ENCODE results near the gene STK32B. TPM values are rescaled to one million over a fixed set of nuclear protein-coding genes. Genes with fewer than 3 reads are reported as not detected.

The STK32B gene
- total and polyA plus RNA-seq, 2 experiments from 2014 or later: 0.71 to 2.3 TPM

DNA sequence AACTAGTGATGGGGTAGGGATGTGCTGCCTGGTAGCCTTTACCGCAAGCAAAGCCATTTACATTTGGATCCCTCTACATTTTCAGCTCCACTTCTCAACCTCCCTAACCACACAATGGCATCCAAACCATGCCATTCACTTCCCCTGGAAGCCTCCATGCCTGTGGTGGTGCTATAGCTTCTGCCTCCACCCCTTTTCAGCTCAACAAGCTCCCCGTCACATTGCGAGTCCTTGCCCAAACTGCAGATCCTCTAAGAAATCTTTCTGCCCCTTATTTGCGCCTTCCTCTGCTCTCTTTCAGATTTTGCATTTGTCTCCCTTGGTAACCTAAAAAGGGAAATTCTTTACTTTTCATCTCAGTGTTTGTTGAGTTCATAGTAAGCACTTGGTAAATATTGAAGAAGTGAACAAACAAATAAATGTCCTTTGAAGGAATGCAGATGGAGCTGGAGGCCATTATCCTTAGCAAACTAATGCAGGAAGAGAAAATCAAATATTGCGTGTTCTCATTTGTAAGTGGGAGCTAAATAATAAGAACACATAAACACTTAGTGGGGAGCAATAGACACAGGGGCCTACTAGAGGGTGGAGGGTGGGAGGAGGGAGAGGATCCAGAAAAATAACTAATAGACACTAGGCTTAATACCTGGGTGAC is 38.9 kb upstream of the STK32B start (continued):
- TF ChIP-seq, protein P1, sequence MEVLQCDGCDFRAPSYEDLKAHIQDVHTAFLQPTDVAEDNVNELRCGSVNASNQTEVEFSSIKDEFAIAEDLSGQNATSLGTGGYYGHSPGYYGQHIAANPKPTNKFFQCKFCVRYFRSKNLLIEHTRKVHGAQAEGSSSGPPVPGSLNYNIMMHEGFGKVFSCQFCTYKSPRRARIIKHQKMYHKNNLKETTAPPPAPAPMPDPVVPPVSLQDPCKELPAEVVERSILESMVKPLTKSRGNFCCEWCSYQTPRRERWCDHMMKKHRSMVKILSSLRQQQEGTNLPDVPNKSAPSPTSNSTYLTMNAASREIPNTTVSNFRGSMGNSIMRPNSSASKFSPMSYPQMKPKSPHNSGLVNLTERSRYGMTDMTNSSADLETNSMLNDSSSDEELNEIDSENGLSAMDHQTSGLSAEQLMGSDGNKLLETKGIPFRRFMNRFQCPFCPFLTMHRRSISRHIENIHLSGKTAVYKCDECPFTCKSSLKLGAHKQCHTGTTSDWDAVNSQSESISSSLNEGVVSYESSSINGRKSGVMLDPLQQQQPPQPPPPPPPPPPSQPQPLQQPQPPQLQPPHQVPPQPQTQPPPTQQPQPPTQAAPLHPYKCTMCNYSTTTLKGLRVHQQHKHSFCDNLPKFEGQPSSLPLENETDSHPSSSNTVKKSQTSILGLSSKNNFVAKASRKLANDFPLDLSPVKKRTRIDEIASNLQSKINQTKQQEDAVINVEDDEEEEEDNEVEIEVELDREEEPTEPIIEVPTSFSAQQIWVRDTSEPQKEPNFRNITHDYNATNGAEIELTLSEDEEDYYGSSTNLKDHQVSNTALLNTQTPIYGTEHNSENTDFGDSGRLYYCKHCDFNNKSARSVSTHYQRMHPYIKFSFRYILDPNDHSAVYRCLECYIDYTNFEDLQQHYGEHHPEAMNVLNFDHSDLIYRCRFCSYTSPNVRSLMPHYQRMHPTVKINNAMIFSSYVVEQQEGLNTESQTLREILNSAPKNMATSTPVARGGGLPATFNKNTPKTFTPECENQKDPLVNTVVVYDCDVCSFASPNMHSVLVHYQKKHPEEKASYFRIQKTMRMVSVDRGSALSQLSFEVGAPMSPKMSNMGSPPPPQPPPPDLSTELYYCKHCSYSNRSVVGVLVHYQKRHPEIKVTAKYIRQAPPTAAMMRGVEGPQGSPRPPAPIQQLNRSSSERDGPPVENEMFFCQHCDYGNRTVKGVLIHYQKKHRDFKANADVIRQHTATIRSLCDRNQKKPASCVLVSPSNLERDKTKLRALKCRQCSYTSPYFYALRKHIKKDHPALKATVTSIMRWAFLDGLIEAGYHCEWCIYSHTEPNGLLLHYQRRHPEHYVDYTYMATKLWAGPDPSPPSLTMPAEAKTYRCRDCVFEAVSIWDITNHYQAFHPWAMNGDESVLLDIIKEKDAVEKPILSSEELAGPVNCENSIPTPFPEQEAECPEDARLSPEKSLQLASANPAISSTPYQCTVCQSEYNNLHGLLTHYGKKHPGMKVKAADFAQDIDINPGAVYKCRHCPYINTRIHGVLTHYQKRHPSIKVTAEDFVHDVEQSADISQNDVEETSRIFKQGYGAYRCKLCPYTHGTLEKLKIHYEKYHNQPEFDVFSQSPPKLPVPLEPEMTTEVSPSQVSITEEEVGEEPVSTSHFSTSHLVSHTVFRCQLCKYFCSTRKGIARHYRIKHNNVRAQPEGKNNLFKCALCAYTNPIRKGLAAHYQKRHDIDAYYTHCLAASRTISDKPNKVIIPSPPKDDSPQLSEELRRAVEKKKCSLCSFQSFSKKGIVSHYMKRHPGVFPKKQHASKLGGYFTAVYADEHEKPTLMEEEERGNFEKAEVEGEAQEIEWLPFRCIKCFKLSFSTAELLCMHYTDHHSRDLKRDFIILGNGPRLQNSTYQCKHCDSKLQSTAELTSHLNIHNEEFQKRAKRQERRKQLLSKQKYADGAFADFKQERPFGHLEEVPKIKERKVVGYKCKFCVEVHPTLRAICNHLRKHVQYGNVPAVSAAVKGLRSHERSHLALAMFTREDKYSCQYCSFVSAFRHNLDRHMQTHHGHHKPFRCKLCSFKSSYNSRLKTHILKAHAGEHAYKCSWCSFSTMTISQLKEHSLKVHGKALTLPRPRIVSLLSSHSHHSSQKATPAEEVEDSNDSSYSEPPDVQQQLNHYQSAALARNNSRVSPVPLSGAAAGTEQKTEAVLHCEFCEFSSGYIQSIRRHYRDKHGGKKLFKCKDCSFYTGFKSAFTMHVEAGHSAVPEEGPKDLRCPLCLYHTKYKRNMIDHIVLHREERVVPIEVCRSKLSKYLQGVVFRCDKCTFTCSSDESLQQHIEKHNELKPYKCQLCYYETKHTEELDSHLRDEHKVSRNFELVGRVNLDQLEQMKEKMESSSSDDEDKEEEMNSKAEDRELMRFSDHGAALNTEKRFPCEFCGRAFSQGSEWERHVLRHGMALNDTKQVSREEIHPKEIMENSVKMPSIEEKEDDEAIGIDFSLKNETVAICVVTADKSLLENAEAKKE (CRISPR knock-in tag; IDR thresholded peaks at IDR 0.05): no peak
- TF ChIP-seq STAT1 (IDR thresholded peaks at IDR 0.05; ENCODE audit: unreplicated experiment): no peak
- no peak for TF ChIP-seq ZNF114 (CRISPR knock-in tag; IDR thresholded peaks at IDR 0.05)
- TF ChIP-seq ZNF331 (CRISPR knock-in tag; IDR thresholded peaks at IDR 0.05; ENCODE audit: low read depth): no peak
- TF ChIP-seq POLR2AphosphoS5 (IDR thresholded peaks at IDR 0.05; ENCODE audit: low read depth): no peak
- TF ChIP-seq JUNB (IDR thresholded peaks at IDR 0.05; ENCODE audit: unreplicated experiment): no peak
- TF ChIP-seq EZH2 (IDR thresholded peaks at IDR 0.05; ENCODE audit: low read depth, unreplicated experiment): no peak
- TF ChIP-seq NANOG (IDR thresholded peaks at IDR 0.05; ENCODE audit: borderline replicate concordance): no peak
- no peak for TF ChIP-seq EZH2phosphoT487 (IDR thresholded peaks at IDR 0.05; ENCODE audit: unreplicated experiment)

DNA sequence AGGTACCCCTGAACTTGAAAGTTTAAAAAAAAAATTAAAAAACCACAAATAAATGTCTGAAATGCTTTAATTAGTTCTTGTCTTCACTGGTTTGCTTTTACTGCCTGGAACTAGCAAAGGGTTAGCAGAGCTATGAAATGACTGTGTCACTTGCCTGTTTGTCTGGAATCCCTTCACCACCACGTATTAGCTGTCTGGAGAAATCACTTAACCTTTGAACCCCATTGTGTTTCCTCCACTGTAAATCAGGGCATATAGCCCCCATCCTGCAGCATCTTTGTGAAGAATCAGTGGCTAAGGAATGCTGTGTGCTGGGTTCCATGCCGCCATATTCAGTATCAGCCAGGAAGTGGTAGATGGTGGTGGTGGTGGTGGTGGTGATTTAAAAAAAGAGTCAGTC is 38.3 kb upstream of the STK32B start:
- no peaks in the 10 kb centered on the region for H3K36me3 Mint-ChIP-seq (ENCODE audit: low read depth)
- Histone ChIP-seq H2AFZ (no peak overlapping the region), H3K4me2 (no peak overlapping the region), H3K27ac (ENCODE audit: low read depth) (no peak overlapping the region), H3K9me2 (ENCODE audit: insufficient read depth) (no peaks in the 10 kb centered on the region), H4K20me1 (replicated peaks; ENCODE audit: insufficient read depth) (0 out of 2 replicates have a peak, but pooled peaks cover 2% of the 10 kb centered on the region), H3K27me3 (ENCODE audit: insufficient read depth) (no peaks in the 10 kb centered on the region), H3F3A (replicated peaks; ENCODE audit: low read depth) (no peaks in the 10 kb centered on the region), H3K36me3 (ENCODE audit: insufficient read depth) (no peaks in the 10 kb centered on the region), H3K4me3 (no peak overlapping the region), H3K4me1 (ENCODE audit: insufficient read depth) (peaks cover under 1% of the 10 kb centered on the region; the same call in 1 of the 2 replicates), H3K79me2 (replicated peaks; ENCODE audit: insufficient read depth) (no peaks in the 10 kb centered on the region)
- no peak overlapping the region for H3K4me3 Mint-ChIP-seq
- peaks cover 2% of the 10 kb centered on the region for H3K4me1 Mint-ChIP-seq
- DNase-seq (ENCODE audit: low spot score) (no peak), ATAC-seq (no peak)
- peaks cover 1% of the 10 kb centered on the region for H3K27me3 Mint-ChIP-seq (ENCODE audit: insufficient read depth, low read depth, poor library complexity)
- H3K9me3 Mint-ChIP-seq: no peaks in the 10 kb centered on the region; the same call in 2 of the 3 replicates
- no peak overlapping the region for H3K27ac Mint-ChIP-seq
- TF ChIP-seq ZNF331 (CRISPR knock-in tag; IDR thresholded peaks at IDR 0.05; ENCODE audit: low read depth) (no peak), EZH2phosphoT487 (IDR thresholded peaks at IDR 0.05; ENCODE audit: unreplicated experiment) (no peak), ZNF114 (CRISPR knock-in tag; IDR thresholded peaks at IDR 0.05) (no peak), JUNB (IDR thresholded peaks at IDR 0.05; ENCODE audit: unreplicated experiment) (no peak), POLR2AphosphoS5 (IDR thresholded peaks at IDR 0.05; ENCODE audit: low read depth) (no peak), EZH2 (IDR thresholded peaks at IDR 0.05; ENCODE audit: low read depth, unreplicated experiment) (no peak), STAT1 (IDR thresholded peaks at IDR 0.05; ENCODE audit: unreplicated experiment) (no peak), CREB1 (CRISPR knock-in tag; IDR thresholded peaks at IDR 0.05; ENCODE audit: low read depth) (no peak), NANOG (IDR thresholded peaks at IDR 0.05; ENCODE audit: borderline replicate concordance) (no peak)
- TF ChIP-seq, protein P2, sequence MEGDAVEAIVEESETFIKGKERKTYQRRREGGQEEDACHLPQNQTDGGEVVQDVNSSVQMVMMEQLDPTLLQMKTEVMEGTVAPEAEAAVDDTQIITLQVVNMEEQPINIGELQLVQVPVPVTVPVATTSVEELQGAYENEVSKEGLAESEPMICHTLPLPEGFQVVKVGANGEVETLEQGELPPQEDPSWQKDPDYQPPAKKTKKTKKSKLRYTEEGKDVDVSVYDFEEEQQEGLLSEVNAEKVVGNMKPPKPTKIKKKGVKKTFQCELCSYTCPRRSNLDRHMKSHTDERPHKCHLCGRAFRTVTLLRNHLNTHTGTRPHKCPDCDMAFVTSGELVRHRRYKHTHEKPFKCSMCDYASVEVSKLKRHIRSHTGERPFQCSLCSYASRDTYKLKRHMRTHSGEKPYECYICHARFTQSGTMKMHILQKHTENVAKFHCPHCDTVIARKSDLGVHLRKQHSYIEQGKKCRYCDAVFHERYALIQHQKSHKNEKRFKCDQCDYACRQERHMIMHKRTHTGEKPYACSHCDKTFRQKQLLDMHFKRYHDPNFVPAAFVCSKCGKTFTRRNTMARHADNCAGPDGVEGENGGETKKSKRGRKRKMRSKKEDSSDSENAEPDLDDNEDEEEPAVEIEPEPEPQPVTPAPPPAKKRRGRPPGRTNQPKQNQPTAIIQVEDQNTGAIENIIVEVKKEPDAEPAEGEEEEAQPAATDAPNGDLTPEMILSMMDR (conservative IDR thresholded peaks at IDR 0.05; ENCODE audit: low read depth in 2 of 2): no peak
- TF ChIP-seq, protein P3, sequence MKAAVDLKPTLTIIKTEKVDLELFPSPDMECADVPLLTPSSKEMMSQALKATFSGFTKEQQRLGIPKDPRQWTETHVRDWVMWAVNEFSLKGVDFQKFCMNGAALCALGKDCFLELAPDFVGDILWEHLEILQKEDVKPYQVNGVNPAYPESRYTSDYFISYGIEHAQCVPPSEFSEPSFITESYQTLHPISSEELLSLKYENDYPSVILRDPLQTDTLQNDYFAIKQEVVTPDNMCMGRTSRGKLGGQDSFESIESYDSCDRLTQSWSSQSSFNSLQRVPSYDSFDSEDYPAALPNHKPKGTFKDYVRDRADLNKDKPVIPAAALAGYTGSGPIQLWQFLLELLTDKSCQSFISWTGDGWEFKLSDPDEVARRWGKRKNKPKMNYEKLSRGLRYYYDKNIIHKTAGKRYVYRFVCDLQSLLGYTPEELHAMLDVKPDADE (IDR thresholded peaks at IDR 0.05): no peak
